KG1 (cell line): ENCODE results near the gene ZNF660.

Source experiments
- DNase-seq: peaks from one replicate; lab custom pipeline; 2025; lab: John Stamatoyannopoulos, UW

Gene ZNF660

DNA sequence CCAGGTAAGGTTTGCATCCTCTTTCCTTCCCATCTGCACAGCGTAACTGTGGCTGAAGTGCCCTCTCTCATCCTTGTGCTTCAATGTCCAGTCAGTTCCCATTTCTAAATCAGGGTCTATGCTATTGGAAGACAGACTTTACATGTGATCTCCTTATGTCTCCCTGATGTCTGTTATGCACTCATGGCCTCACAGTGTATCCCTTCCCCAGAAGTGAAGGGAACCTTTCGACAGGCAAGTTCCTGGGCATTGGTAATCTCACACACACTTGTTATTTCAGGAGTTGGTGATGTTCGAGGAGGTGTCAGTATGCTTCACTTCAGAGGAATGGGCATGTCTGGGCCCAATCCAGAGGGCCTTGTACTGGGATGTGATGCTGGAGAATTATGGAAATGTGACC lies 47.4 kb downstream of the ZNF660 start:
- no peak for DNase-seq

DNA sequence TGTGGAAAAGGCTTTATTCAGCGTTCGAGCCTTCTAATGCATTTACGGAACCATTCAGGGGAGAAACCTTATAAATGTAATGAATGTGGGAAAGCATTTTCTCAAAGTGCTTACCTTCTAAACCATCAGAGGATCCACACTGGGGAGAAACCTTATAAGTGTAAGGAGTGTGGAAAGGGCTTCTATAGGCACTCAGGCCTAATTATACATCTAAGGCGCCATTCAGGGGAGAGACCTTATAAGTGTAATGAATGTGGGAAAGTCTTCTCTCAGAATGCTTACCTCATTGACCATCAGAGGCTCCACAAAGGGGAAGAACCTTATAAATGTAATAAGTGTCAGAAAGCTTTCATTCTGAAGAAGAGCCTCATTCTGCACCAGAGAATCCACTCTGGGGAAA lies 57.6 kb downstream of the ZNF660 start:
- no peak for DNase-seq

DNA sequence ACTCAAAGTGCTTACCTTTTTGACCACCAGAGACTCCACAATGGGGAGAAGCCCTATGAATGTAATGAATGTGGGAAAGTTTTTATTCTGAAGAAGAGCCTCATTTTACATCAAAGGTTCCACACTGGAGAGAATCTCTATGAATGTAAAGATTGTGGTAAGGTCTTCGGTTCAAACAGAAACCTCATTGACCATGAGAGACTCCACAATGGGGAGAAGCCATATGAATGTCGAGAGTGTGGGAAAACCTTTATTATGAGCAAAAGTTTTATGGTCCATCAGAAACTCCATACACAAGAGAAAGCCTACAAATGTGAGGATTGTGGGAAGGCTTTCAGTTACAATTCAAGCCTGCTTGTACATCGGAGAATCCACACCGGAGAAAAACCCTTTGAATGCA lies 58.3 kb downstream of the ZNF660 start:
- DNase-seq = no peak

DNA sequence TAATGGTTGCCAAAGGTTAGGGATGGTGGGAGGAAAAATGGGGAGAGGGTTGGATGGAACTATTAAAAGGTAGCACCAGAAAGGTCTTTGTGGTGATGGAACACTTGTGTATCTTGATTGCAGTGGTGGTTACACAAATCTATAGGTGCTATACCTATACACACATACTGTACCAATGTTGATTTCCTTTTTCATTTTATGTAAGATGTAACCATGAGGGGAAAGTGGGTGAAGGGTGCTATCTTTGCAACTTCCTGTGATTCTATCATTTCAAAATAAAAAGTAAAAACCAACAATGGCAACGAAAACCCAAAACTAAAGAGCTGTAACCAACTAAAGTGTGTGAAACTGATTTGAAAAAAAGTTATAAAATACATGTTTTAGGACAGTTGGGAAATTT lies 63.0 kb downstream of the ZNF660 start:
- no peak for DNase-seq

DNA sequence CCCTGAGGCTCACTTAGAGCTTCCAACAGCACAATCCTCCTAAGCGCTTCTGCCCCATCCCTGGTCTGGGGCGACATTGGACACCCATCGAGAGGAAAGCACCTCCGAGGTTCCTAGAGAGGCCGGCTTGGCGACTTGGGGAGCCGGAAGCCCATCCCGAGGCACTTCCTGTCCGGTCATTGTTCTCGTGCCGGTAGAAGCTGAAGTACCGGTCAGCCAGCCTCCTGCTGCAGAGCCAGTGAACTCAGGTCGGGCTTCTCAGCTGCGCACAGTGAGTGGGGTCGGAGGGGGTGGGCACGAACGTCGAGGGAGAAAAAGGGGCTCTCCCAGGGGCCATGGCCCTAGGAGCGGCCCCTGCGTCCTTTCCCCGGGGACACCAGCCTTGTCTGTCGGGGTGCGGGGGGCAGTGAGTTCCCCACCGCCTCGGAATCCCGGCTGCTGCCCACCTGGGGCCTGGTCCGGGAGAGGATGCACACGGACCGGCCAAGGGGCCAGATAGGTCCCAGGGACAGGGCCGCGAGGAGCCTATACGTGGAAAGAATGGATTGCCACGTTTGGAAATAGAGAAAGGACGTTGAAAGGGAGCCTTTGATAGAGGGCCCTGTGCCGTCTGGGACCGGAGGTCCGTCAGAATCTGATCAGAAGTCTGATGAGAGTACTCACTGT lies 63.9 kb downstream of the ZNF660 start, which contains the start of gene ZNF35:
Gene ZNF35 (plus strand): TSS at position 169 of the 666 bp plus-strand sequence. CDS start 2,336 bp downstream, outside the sequence.
- peak; percentile 72 for DNase-seq
